Esophagus squamous epithelium (tissue), 5 donors: ENCODE results near the gene FKBP7. TPM values are rescaled to one million over a fixed set of nuclear protein-coding genes. Genes with fewer than 3 reads are reported as not detected.

Experiments used
- DNase-seq: peaks from one replicate; lab custom pipeline; 2025; lab: John Stamatoyannopoulos, UW
- H3K27ac ChIP-seq, 4 donors: fragments of 200-600 bp; sonication (generic); one replicate each; pipeline ENCODE4 v1.5.1; 2016 to 2019; ENCODE audit warnings: mild to moderate bottlenecking in 1 of 4
- H3K27me3 ChIP-seq, 4 donors: fragments of 200-600 bp; sonication (generic); 1 replicate in 3 of 4; 2 replicates in 1 of 4; pipeline versions ENCODE4 v1.5.1 to v1.6.0; 2017 to 2021; ENCODE audit warnings: antibody characterized with exemption in 1 of 4
- H3K36me3 ChIP-seq, 3 donors: fragments of 200-600 bp; sonication (generic); one replicate each; pipeline ENCODE4 v1.5.1; 2016 to 2019
- H3K4me1 ChIP-seq, 3 donors: fragments of 200-600 bp; sonication (generic); one replicate each; pipeline ENCODE4 v1.5.1; 2017 to 2019
- H3K4me3 ChIP-seq, 4 donors: fragments of 200-600 bp; sonication (generic); 1 replicate in 3 of 4; 2 replicates in 1 of 4; pipeline ENCODE4 v1.5.1; 2016 to 2019; ENCODE audit warnings: mild to moderate bottlenecking in 2 of 4, moderate library complexity in 1 of 4
- H3K9me3 ChIP-seq, 3 donors: fragments of 200-600 bp; sonication (generic); one replicate each; pipeline ENCODE4 v1.5.1; 2016 to 2019
- POLR2A ChIP-seq, 4 donors: fragments of 450-650 bp; IDR thresholded peaks; one replicate each; pipeline ENCODE4 v1.6.1; 2017; ENCODE audit warnings: antibody characterized with exemption in 4 of 4, mild to moderate bottlenecking in 4 of 4, moderate library complexity in 3 of 4
- WGBS, 2 donors: methylation state at CpG; one replicate each; pipeline ENCODE4 v1.1.5; 2018; 5-methylcytosine and 5-hydroxymethylcytosine counted together
- intact Hi-C: fragments of 100-400 bp; cut with DNase I; formaldehyde crosslinking; loops from one replicate; pipeline ENCODE4 v1.15.0; 2022
- total RNA-seq, 4 donors: library from RNA; depleted of rRNA; stranded (reverse); fragments of >200 nt; gene quantifications; one replicate each; pipeline ENCODE4 v1.1.0, GENCODE V29; 2016
- TF ChIP-seq, protein P1 (sequence below), 6 experiments: fragments of 450-650 bp in 4 of 6; fragments of 200-600 bp in 2 of 6; sonication (generic) in 2 of 6; IDR thresholded peaks; one replicate each; pipeline ENCODE4 v1.5.1; 2016 to 2019; ENCODE audit warnings: antibody characterized with exemption in 6 of 6, mild to moderate bottlenecking in 4 of 6, moderate library complexity in 4 of 6
- donor health status: DM: yes; HTN: yes; CAD: no.

The FKBP7 gene
- total RNA-seq, 4 donors from 2014 or later, result 0.83 to 10.5 (median 1.4) TPM

DNA sequence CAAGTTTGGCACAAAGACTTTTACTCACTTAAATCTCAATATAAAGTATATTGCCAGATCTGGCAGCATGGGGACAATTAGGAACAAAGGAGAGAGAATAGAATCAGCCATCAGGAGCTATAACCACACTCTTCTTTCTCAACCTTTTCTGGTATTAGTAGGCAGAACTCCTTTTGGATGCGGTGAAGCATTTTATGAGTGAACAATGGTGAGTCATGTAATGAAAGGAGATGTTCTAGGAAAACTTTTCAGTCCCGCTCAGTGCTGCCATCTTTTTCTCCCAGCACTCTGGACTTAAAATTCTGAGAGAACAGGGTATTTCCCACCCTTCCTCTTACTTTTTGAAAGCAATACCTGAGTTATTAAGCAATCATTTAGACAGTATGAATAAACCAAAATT, 34.1 kb upstream of the FKBP7 start:
- WGBS, 2 donors, result 63 to 77% methylated on average over 2 of the region's 2 CpGs
- Histone ChIP-seq H3K4me1 (no peaks in the 10 kb centered on the region), H3K9me3 (no peaks in the 10 kb centered on the region), H3K27ac (no peak overlapping the region), H3K36me3 (peaks cover 0 to 55% (median 0%) of the 10 kb centered on the region in 3 donors), H3K4me3 (no peak overlapping the region), H3K27me3 (no peaks in the 10 kb centered on the region)
- no peak for DNase-seq
- intact Hi-C loops, result no loop called here
- TF ChIP-seq POLR2A (IDR thresholded peaks at IDR 0.05), result no peak
- TF ChIP-seq, protein P1, sequence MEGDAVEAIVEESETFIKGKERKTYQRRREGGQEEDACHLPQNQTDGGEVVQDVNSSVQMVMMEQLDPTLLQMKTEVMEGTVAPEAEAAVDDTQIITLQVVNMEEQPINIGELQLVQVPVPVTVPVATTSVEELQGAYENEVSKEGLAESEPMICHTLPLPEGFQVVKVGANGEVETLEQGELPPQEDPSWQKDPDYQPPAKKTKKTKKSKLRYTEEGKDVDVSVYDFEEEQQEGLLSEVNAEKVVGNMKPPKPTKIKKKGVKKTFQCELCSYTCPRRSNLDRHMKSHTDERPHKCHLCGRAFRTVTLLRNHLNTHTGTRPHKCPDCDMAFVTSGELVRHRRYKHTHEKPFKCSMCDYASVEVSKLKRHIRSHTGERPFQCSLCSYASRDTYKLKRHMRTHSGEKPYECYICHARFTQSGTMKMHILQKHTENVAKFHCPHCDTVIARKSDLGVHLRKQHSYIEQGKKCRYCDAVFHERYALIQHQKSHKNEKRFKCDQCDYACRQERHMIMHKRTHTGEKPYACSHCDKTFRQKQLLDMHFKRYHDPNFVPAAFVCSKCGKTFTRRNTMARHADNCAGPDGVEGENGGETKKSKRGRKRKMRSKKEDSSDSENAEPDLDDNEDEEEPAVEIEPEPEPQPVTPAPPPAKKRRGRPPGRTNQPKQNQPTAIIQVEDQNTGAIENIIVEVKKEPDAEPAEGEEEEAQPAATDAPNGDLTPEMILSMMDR (IDR thresholded peaks at IDR 0.05), result no peak

DNA sequence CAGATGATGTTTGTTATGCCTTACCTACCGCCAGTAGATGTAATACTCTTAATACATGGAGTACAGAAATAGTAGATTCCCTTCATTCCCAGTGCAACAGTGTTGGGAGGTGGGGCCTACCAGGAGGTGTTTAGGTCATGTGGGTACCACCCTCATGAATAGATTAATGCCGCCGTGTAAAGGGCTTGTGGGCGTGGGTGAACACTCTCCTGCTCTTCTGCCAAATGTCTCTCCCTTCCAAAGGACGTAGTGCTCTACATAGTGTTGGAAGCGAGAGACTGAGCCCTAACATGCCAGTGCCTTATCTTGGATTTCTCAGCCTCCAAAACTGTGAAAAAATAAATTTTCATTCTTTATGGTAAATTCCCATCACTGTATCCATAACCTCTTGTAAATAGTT, 32.0 kb upstream of the FKBP7 start:
- Histone ChIP-seq H3K27ac (no peak overlapping the region), H3K27me3 (no peaks in the 10 kb centered on the region), H3K4me3 (no peak overlapping the region), H3K9me3 (no peaks in the 10 kb centered on the region), H3K36me3 (peaks cover 0 to 67% (median 0%) of the 10 kb centered on the region in 3 donors), H3K4me1 (no peaks in the 10 kb centered on the region)
- WGBS, 2 donors, result 86 to 88% methylated on average over 6 of the region's 6 CpGs
- TF ChIP-seq POLR2A (IDR thresholded peaks at IDR 0.05), result no peak
- TF ChIP-seq, protein P1 (IDR thresholded peaks at IDR 0.05), result no peak
- intact Hi-C loops, result no loop called here
- DNase-seq, result no peak

DNA sequence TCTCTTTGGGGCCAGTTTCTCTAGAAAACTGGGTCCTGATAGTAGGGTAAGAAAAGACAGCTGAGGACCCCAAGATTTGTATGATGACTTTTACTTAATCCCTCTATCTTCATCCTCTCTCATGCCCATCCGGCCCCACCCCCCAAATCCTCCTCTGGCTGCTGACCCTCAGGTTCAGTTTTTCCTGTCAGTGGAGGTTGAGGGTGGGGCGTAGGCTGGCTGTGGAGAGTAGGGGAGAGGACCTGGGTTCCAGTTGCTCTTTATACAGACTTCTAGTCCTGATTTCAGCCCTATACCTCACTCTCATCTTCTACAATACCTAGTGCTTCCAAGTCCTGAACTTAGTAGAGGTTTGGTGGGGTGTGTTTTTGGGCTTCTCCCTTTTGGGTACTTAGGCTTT, 30.2 kb upstream of the FKBP7 start:
- whole genome bisulfite sequencing, 2 donors, result 91 to 94% methylated on average over 2 of the region's 2 CpGs
- Histone ChIP-seq H3K4me3 (no peak overlapping the region), H3K27ac (no peak overlapping the region), H3K36me3 (peaks cover 0 to 78% (median 0%) of the 10 kb centered on the region in 3 donors), H3K27me3 (no peaks in the 10 kb centered on the region), H3K4me1 (no peaks in the 10 kb centered on the region), H3K9me3 (no peaks in the 10 kb centered on the region)
- TF ChIP-seq, protein P1 (IDR thresholded peaks at IDR 0.05), result no peak
- TF ChIP-seq POLR2A (IDR thresholded peaks at IDR 0.05), result no peak
- no peak for DNase-seq
- intact Hi-C loops, result no loop called here

DNA sequence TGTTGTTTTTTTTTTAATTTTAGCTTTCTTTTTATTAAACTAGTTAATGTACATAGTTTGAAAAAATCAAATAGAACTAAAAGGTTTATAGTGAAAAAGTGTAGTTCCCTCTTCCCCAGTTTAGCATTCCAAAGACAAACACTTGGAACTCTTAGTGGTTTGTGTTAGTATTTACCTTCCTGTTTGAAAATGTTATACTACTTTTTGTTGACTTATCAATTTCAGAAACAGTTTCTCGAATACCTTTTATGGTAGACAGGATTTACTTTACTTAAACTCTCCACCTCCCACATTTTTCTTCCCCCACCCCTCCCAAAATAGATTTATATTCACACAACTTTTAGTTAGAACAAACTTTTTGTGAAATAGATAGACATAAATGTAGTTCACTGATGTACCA, 28.5 kb upstream of the FKBP7 start:
- intact Hi-C loops, result no loop called here
- no peak for DNase-seq
- H3K27ac ChIP-seq, result no peak overlapping the region
- no peak overlapping the region for H3K4me3 ChIP-seq
- 83 to 89% methylated on average over 1 of the region's 1 CpG for WGBS, 2 donors
- TF ChIP-seq POLR2A (IDR thresholded peaks at IDR 0.05), result no peak
- TF ChIP-seq, protein P1 (IDR thresholded peaks at IDR 0.05), result no peak
- H3K9me3 ChIP-seq, result no peaks in the 10 kb centered on the region
- H3K27me3 ChIP-seq, result no peaks in the 10 kb centered on the region
- no peaks in the 10 kb centered on the region for H3K4me1 ChIP-seq
- H3K36me3 ChIP-seq, result peaks cover 4 to 80% (median 5%) of the 10 kb centered on the region in 3 donors

DNA sequence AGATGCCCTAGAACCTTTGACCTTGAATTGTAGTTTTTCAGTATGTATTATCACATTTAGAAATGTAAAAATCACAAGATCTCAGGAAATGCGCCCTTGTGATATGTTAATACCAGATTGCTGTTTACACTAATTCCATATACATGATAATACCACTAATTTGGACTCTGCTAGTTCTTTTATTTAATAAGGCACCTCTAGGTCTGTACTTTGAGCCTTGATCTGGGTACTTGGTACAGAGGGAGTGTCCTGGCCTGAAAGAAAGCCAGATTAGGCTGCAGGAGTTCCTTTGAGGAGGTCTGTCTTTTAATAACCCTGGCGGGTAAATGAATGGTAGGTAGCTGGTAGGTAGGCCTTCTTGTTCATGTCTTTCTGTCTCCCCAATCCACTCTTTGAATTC, 28.1 kb upstream of the FKBP7 start:
- Histone ChIP-seq H3K36me3 (peaks cover 4 to 80% (median 5%) of the 10 kb centered on the region in 3 donors), H3K9me3 (no peaks in the 10 kb centered on the region), H3K4me1 (no peaks in the 10 kb centered on the region), H3K4me3 (no peak overlapping the region), H3K27me3 (no peaks in the 10 kb centered on the region), H3K27ac (no peak overlapping the region)
- WGBS, 2 donors, result 93 to 98% methylated on average over 2 of the region's 2 CpGs
- no peak for DNase-seq
- TF ChIP-seq, protein P1 (IDR thresholded peaks at IDR 0.05), result no peak
- TF ChIP-seq POLR2A (IDR thresholded peaks at IDR 0.05), result no peak
- intact Hi-C loops, result no loop called here
